Eye (tissue), 1 donor: ENCODE measurements around the gene KIR3DL2.
"Not testable (repeated sequence)": the region's sequence is repeated elsewhere in the genome, so short reads cannot be mapped to it uniquely, and the experiment has no call there.

Source experiments
- DNase-seq: peaks from one replicate; pipeline ENCODE4 v3.0.0-alpha.2; 2015

KIR3DL2 gene

GRCh38 chr19:54873990-54874389 is 23.7 kb downstream of the KIR3DL2 start, which contains the start of gene FCAR:
TSS of gene FCAR (plus strand) at chr19:54874235. CDS start at chr19:54874290, 55 bp downstream.
- DNase-seq = no peak

GRCh38 chr19:54875506-54875905 is 25.3 kb downstream of the KIR3DL2 start:
- DNase-seq = no peak

- DNase-seq = no peak
Measured at GRCh38 chr19:54877471-54877870, 27.2 kb downstream of the KIR3DL2 start.

- no peak for DNase-seq
Measured at GRCh38 chr19:54881884-54882283, 31.6 kb downstream of the KIR3DL2 start.

GRCh38 chr19:54882758-54883157 is 32.5 kb downstream of the KIR3DL2 start:
- no peak for DNase-seq

GRCh38 chr19:54883228-54883627 is 33.0 kb downstream of the KIR3DL2 start:
- DNase-seq = no peak

GRCh38 chr19:54888239-54888638 is 38.0 kb downstream of the KIR3DL2 start:
- DNase-seq = no peak

- no peak for DNase-seq
Measured at GRCh38 chr19:54889566-54889965, 39.3 kb downstream of the KIR3DL2 start.

- no peak for DNase-seq
Measured at GRCh38 chr19:54893406-54893805, 43.2 kb downstream of the KIR3DL2 start.

GRCh38 chr19:54894106-54894505 is 43.9 kb downstream of the KIR3DL2 start:
- DNase-seq = not testable (repeated sequence)

- DNase-seq = no peak
Measured at GRCh38 chr19:54896036-54896435, 45.8 kb downstream of the KIR3DL2 start.

- not testable (repeated sequence) for DNase-seq
Measured at GRCh38 chr19:54898685-54899084, 48.4 kb downstream of the KIR3DL2 start.

GRCh38 chr19:54899646-54900045 is 49.4 kb downstream of the KIR3DL2 start:
- DNase-seq = not testable (repeated sequence)

GRCh38 chr19:54901153-54901552 is 50.9 kb downstream of the KIR3DL2 start:
- not testable (repeated sequence) for DNase-seq

- DNase-seq = no peak
Measured at GRCh38 chr19:54902061-54902460, 51.8 kb downstream of the KIR3DL2 start.

GRCh38 chr19:54903303-54903702 is 53.1 kb downstream of the KIR3DL2 start:
- no peak for DNase-seq

- DNase-seq = not testable (repeated sequence)
Measured at GRCh38 chr19:54904261-54904660, 54.0 kb downstream of the KIR3DL2 start.

GRCh38 chr19:54905421-54905802 is 55.2 kb downstream of the KIR3DL2 start:
- DNase-seq = no peak

- no peak for DNase-seq
Measured at GRCh38 chr19:54905803-54906511, 55.7 kb downstream of the KIR3DL2 start, which contains the start of gene NCR1. TSS of gene NCR1 (plus strand) at chr19:54906148. CDS start at chr19:54906188, 40 bp downstream.

- DNase-seq = no peak
Measured at GRCh38 chr19:54906819-54907218, 56.6 kb downstream of the KIR3DL2 start.

GRCh38 chr19:54907899-54908298 is 57.7 kb downstream of the KIR3DL2 start:
- not testable (repeated sequence) for DNase-seq
